Astrocyte (in vitro differentiated cells and primary cell): Measurements from ENCODE around the gene GABBR2. TPM values are rescaled to one million over a fixed set of nuclear protein-coding genes. Genes with fewer than 3 reads are reported as not detected.

Experiments
- DNase-seq: peaks from one replicate; pipeline ENCODE4 v3.0.0-alpha.2; 2010; ENCODE audit warnings: low read depth
- FAIRE-seq: peaks from 2 replicates; lab custom pipeline; 2011; peaks lifted over from hg19 to GRCh38; lab: Jason Lieb, UNC
- H2AFZ ChIP-seq: 2 replicates; pipeline ENCODE4 v1.6.0; 2012; ENCODE audit warnings: low read depth, low read length, inconsistent platforms
- H3K27ac ChIP-seq: 2 replicates; pipeline ENCODE4 v1.5.1; 2011; ENCODE audit warnings: low read depth, low read length, inconsistent platforms
- H3K27me3 ChIP-seq: 2 replicates; pipeline ENCODE4 v1.6.0; 2011; ENCODE audit warnings: low read length, inconsistent platforms; ENCODE audit not compliant: insufficient read depth
- H3K36me3 ChIP-seq: 2 replicates; pipeline ENCODE4 v1.5.1; 2011; ENCODE audit warnings: low read length, inconsistent platforms; ENCODE audit not compliant: insufficient read depth
- H3K4me1 ChIP-seq: 2 replicates; pipeline ENCODE4 v1.5.1; 2011; ENCODE audit warnings: low read length, inconsistent platforms; ENCODE audit not compliant: insufficient read depth
- H3K4me2 ChIP-seq: 2 replicates; pipeline ENCODE4 v1.6.0; 2012; ENCODE audit warnings: low read length, inconsistent platforms
- H3K4me3 ChIP-seq: 2 replicates; pipeline ENCODE4 v1.5.1; 2011; ENCODE audit warnings: low read depth, mild to moderate bottlenecking, low read length, inconsistent platforms; ENCODE audit not compliant: insufficient read depth
- H3K79me2 ChIP-seq: 2 replicates; pipeline ENCODE4 v1.6.0; 2012; ENCODE audit warnings: mild to moderate bottlenecking, low read length, inconsistent platforms; ENCODE audit not compliant: insufficient read depth
- H3K9ac ChIP-seq: 2 replicates; pipeline ENCODE4 v1.6.0; 2012; ENCODE audit warnings: mild to moderate bottlenecking, low read length, inconsistent platforms
- H3K9me3 ChIP-seq: 2 replicates; pipeline ENCODE4 v1.5.1; 2012; ENCODE audit warnings: low read depth, mild to moderate bottlenecking, low read length, inconsistent platforms; ENCODE audit not compliant: insufficient read depth
- H4K20me1 ChIP-seq: 2 replicates; pipeline ENCODE4 v1.6.0; 2012; ENCODE audit warnings: low read length, inconsistent platforms; ENCODE audit not compliant: insufficient read depth
- H3K27ac Mint-ChIP-seq: one replicate; pipeline ENCODE4 v1.8.0; 2021; ENCODE audit warnings: mild to moderate bottlenecking, mixed read lengths; ENCODE audit not compliant: unreplicated experiment
- H3K27me3 Mint-ChIP-seq: one replicate; pipeline ENCODE4 v1.8.0; 2021; ENCODE audit warnings: low read depth, mixed read lengths; ENCODE audit not compliant: unreplicated experiment
- H3K36me3 Mint-ChIP-seq: one replicate; pipeline ENCODE4 v1.8.0; 2021; ENCODE audit warnings: low read depth, mixed read lengths; ENCODE audit not compliant: unreplicated experiment
- H3K4me1 Mint-ChIP-seq: one replicate; pipeline ENCODE4 v1.8.0; 2021; ENCODE audit warnings: low read depth, mixed read lengths; ENCODE audit not compliant: unreplicated experiment
- H3K4me3 Mint-ChIP-seq: one replicate; pipeline ENCODE4 v1.8.0; 2021; ENCODE audit warnings: mild to moderate bottlenecking, moderate library complexity, mixed read lengths; ENCODE audit not compliant: unreplicated experiment
- H3K9me3 Mint-ChIP-seq: one replicate; pipeline ENCODE4 v1.8.0; 2021; ENCODE audit warnings: mild to moderate bottlenecking, mixed read lengths; ENCODE audit not compliant: unreplicated experiment
- EZH2 ChIP-seq: IDR thresholded peaks from 2 replicates; pipeline ENCODE4 v1.6.1; 2012; ENCODE audit warnings: mild to moderate bottlenecking, low read length, inconsistent platforms; ENCODE audit not compliant: insufficient read depth
- total RNA-seq: library from RNA; stranded (reverse); gene quantifications from 2 replicates; pipeline ENCODE4 v1.2.1, GENCODE V29; 2021
- TF ChIP-seq, protein P1 (sequence below): IDR thresholded peaks from 2 replicates; pipeline ENCODE4 v1.5.1; 2011; ENCODE audit warnings: low read depth, mild to moderate bottlenecking, inconsistent platforms, low read length, moderate library complexity; ENCODE audit not compliant: insufficient read depth

Gene GABBR2
- total RNA-seq, 1 donor from 2014 or later = 2.0 TPM

DNA sequence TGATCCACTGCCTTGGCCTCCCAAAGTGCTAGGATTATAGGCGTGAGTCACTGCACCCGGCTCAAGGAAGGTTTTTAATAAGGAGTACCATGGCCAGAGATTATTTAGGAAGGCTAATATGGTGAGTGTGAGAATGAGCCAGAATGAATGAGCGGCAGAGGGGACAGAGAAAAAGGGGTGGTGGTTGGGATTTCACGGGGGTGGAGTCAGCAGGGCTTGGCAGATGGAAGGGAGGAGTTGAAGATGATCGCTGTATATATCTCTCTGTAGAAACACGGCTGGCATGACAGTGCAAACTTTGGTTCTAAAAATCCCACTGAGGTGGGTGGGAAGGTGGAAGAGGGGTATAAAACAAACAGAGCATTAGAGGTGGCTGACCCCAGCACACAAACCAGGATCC is 276.6 kb downstream of the GABBR2 start:
- Mint-ChIP-seq H3K4me3 (no peak overlapping the region), H3K36me3 (peaks cover 1% of the 10 kb centered on the region), H3K27ac (no peak overlapping the region), H3K4me1 (peaks cover 17% of the 10 kb centered on the region), H3K27me3 (peaks cover 12% of the 10 kb centered on the region), H3K9me3 (peaks cover 17% of the 10 kb centered on the region)
- no peaks in the 10 kb centered on the region for H3K9me3 ChIP-seq
- no peaks in the 10 kb centered on the region for H3K36me3 ChIP-seq
- H2AFZ ChIP-seq = no peak overlapping the region
- H3K27ac ChIP-seq = no peak overlapping the region
- no peaks in the 10 kb centered on the region for H3K4me1 ChIP-seq
- H3K4me3 ChIP-seq = no peak overlapping the region
- no peak for TF ChIP-seq EZH2
- TF ChIP-seq, protein P1, sequence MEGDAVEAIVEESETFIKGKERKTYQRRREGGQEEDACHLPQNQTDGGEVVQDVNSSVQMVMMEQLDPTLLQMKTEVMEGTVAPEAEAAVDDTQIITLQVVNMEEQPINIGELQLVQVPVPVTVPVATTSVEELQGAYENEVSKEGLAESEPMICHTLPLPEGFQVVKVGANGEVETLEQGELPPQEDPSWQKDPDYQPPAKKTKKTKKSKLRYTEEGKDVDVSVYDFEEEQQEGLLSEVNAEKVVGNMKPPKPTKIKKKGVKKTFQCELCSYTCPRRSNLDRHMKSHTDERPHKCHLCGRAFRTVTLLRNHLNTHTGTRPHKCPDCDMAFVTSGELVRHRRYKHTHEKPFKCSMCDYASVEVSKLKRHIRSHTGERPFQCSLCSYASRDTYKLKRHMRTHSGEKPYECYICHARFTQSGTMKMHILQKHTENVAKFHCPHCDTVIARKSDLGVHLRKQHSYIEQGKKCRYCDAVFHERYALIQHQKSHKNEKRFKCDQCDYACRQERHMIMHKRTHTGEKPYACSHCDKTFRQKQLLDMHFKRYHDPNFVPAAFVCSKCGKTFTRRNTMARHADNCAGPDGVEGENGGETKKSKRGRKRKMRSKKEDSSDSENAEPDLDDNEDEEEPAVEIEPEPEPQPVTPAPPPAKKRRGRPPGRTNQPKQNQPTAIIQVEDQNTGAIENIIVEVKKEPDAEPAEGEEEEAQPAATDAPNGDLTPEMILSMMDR = no peak
- DNase-seq (no peak), FAIRE-seq (no peak)
- H3K27me3 ChIP-seq = no peaks in the 10 kb centered on the region
- no peaks in the 10 kb centered on the region for H3K79me2 ChIP-seq
- H3K4me2 ChIP-seq = no peak overlapping the region
- H4K20me1 ChIP-seq = no peaks in the 10 kb centered on the region
- no peak overlapping the region for H3K9ac ChIP-seq

DNA sequence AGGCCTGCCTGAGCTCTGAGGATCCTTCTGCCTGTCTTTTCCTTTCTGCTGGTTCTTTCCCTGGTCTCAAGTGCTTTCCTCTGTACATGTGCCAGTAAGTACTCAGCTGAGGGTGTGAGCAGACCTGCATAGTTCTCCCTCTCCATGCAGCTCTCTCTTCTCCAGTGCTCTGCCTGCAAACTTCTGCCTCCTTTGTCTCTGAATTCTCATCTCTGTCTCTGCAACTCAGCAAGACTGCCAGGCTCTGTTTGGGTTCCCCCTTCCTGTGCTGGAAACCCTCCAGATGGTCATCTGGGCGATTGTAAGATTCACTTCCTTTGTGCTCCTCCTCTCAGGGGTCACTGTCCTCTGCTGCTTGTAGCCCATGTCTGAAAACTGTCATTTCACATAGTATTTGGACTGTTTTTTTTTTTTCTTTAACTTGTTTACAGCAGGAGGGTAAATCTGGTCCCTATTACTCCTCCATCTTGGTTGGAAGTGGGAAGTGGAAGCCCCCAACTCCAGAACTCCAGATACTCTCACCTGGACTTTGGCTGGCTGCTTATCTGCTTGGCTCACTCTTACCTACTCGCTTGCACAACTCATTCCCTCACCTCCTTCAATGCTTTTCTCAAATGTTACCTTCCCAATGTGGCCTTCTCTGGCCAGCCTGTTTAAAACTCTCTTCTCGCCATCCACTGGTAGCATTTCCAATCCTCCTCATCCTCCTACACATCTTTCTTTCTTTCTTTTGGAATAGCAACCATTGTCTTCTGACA is 278.0 kb downstream of the GABBR2 start:
- peak; percentile 39 for DNase-seq
- no peaks in the 10 kb centered on the region for H3K79me2 ChIP-seq
- H3K27ac Mint-ChIP-seq = peak overlapping the region; percentile 22
- peaks cover 1% of the 10 kb centered on the region for H3K36me3 Mint-ChIP-seq
- peaks cover 22% of the 10 kb centered on the region for H3K4me1 Mint-ChIP-seq
- H3K36me3 ChIP-seq = no peaks in the 10 kb centered on the region
- H3K9ac ChIP-seq = no peak overlapping the region
- H2AFZ ChIP-seq = no peak overlapping the region
- FAIRE-seq = no peak
- no peaks in the 10 kb centered on the region for H3K27me3 ChIP-seq
- TF ChIP-seq EZH2 = no peak
- TF ChIP-seq, protein P1 = no peak
- no peaks in the 10 kb centered on the region for H3K4me1 ChIP-seq
- no peak overlapping the region for H3K4me3 Mint-ChIP-seq
- H3K27ac ChIP-seq = no peak overlapping the region
- H3K9me3 ChIP-seq = no peaks in the 10 kb centered on the region
- H3K27me3 Mint-ChIP-seq = peaks cover 9% of the 10 kb centered on the region
- H3K4me3 ChIP-seq = no peak overlapping the region
- H3K4me2 ChIP-seq = no peak overlapping the region
- H4K20me1 ChIP-seq = no peaks in the 10 kb centered on the region
- H3K9me3 Mint-ChIP-seq = peaks cover 17% of the 10 kb centered on the region

DNA sequence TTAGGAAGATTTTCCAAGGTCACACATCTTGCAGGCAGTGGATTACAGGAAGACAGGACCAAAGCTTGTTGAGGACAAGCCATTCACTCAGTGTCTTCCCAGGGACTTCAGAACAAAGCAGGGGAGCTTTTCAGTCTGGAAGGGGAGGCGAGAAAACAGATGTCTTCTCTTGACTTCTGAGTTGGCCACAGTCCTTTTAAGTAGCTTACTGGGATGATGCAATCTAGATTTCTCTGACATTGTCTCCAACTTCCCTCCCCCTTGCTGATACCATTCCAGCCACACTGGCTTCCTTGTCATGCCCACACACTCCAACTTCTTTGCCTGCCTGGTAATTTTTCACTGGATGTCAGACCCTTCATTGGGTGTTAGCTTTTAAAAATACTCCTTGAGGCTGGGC is 279.1 kb downstream of the GABBR2 start:
- TF ChIP-seq EZH2 = no peak
- TF ChIP-seq, protein P1 = no peak
- no peaks in the 10 kb centered on the region for H3K27me3 ChIP-seq
- no peaks in the 10 kb centered on the region for H3K36me3 ChIP-seq
- H3K9me3 Mint-ChIP-seq = peaks cover 15% of the 10 kb centered on the region
- no peak overlapping the region for H3K9ac ChIP-seq
- H3K27ac ChIP-seq = no peak overlapping the region
- no peak overlapping the region for H2AFZ ChIP-seq
- H3K4me3 Mint-ChIP-seq = no peak overlapping the region
- H3K36me3 Mint-ChIP-seq = peaks cover 1% of the 10 kb centered on the region
- H3K9me3 ChIP-seq = no peaks in the 10 kb centered on the region
- H3K4me1 ChIP-seq = no peaks in the 10 kb centered on the region
- peaks cover 5% of the 10 kb centered on the region for H3K27me3 Mint-ChIP-seq
- no peak overlapping the region for H3K4me3 ChIP-seq
- peaks cover 24% of the 10 kb centered on the region for H3K4me1 Mint-ChIP-seq
- FAIRE-seq = peak; percentile 39
- DNase-seq = peak; percentile 90
- H3K4me2 ChIP-seq = no peak overlapping the region
- H3K79me2 ChIP-seq = no peaks in the 10 kb centered on the region
- peak overlapping the region; percentile 91 for H3K27ac Mint-ChIP-seq
- H4K20me1 ChIP-seq = no peaks in the 10 kb centered on the region
